ENCODE results near the gene CASQ1.

The CASQ1 gene

GRCh38 chr1:160193832-160194736, 3.7 kb downstream of the CASQ1 start (continued):
- no peak for TF ChIP-seq ZNF214 (tag by site-specific recombination; IDR thresholded peaks at IDR 0.05; ENCODE audit: borderline replicate concordance)

- H3K4me3 ChIP-seq (ENCODE audit: low read depth, low read length): no peak overlapping the region
- no peaks in the 10 kb centered on the region for H3K36me3 ChIP-seq (ENCODE audit: control insufficient read depth in 2 of 2, insufficient read depth in 1 of 2, low read length in 2 of 2)
- TF ChIP-seq ZNF112 (tag by site-specific recombination; IDR thresholded peaks at IDR 0.05) (0 out of 2 replicates have a peak, but pooled peaks have one; percentile 0), PRDM2 (tag by site-specific recombination; IDR thresholded peaks at IDR 0.05; ENCODE audit: borderline replicate concordance) (no peak), ZBTB1 (tag by site-specific recombination; IDR thresholded peaks at IDR 0.05) (no peak), ZNF132 (tag by site-specific recombination; IDR thresholded peaks at IDR 0.05; ENCODE audit: borderline replicate concordance) (no peak), MEIS1 (CRISPR knock-in tag; IDR thresholded peaks at IDR 0.05; ENCODE audit: borderline replicate concordance) (no peak), ZNF626 (tag by site-specific recombination; IDR thresholded peaks at IDR 0.05) (no peak), EGR2 (tag by site-specific recombination; IDR thresholded peaks at IDR 0.05; ENCODE audit: low read depth) (peak; percentile 88), ZNF18 (tag by site-specific recombination; IDR thresholded peaks at IDR 0.05) (0 out of 2 replicates have a peak, but pooled peaks have one; percentile 6), ZFHX2 (tag by site-specific recombination; conservative IDR thresholded peaks at IDR 0.05) (peak; percentile 75), MZF1 (tag by site-specific recombination; IDR thresholded peaks at IDR 0.05; ENCODE audit: borderline replicate concordance) (no peak), ZNF792 (tag by site-specific recombination; IDR thresholded peaks at IDR 0.05) (0 out of 2 replicates have a peak, but pooled peaks have one; percentile 4), PRDM4 (tag by site-specific recombination; IDR thresholded peaks at IDR 0.05) (0 out of 2 replicates have a peak, but pooled peaks have one; percentile 17), ZNF629 (tag by site-specific recombination; IDR thresholded peaks at IDR 0.05) (no peak), SP7 (tag by site-specific recombination; IDR thresholded peaks at IDR 0.05) (no peak), ZNF266 (tag by site-specific recombination; IDR thresholded peaks at IDR 0.05; ENCODE audit: low read depth) (no peak), YY1 (tag by site-specific recombination; IDR thresholded peaks at IDR 0.05) (no peak)
- no peaks in the 10 kb centered on the region for H3K9me3 ChIP-seq (ENCODE audit: control insufficient read depth, insufficient read depth, low read depth, low read length)
- no peak overlapping the region for H3K27ac ChIP-seq (ENCODE audit: extremely low read depth, low read depth, low read length)
- POLR2A ChIA-PET: no interaction called here
- H3K4me1 ChIP-seq (ENCODE audit: control insufficient read depth, insufficient read depth, low read length): no peaks in the 10 kb centered on the region
- CTCF ChIA-PET: interaction anchor here (1.0 to 1.8 kb wide), 4 partner anchors 9 to 96 kb away, joined by 3 to 11 read pairs (median 8); no protein-coding TSS in a partner anchor
Measured at GRCh38 chr1:160194737-160195059, 4.3 kb downstream of the CASQ1 start.

Data from HEK293 (cell line).